Activated T-helper 17 cell treated with anti-CD3 and anti-CD28 coated beads, Interleukin-2, amount 50 U/mL, for 72 hours (primary cell): ENCODE data around the gene DNM3. TPM values are rescaled to one million over a fixed set of nuclear protein-coding genes. Genes with fewer than 3 reads are reported as not detected.
A peak's percentile ranks its signal among the peaks of the same experiment; 100 is the strongest.
"Not testable (repeated sequence)": the region's sequence is repeated elsewhere in the genome, so short reads cannot be mapped to it uniquely, and the experiment has no call there.

Experiments
- ATAC-seq: fragments of 150-1000 bp; cut with Tn5 transposase; replicated peaks from 2 replicates; pipeline ENCODE4 v1.10.0; 2021; ENCODE audit warnings: mild to moderate bottlenecking, moderate library complexity
- H3K27ac Mint-ChIP-seq: one replicate; pipeline ENCODE4 v1.8.0; 2022; ENCODE audit warnings: mixed read lengths
- H3K27me3 Mint-ChIP-seq: one replicate; pipeline ENCODE4 v1.8.0; 2022; ENCODE audit warnings: mixed read lengths
- H3K36me3 Mint-ChIP-seq: one replicate; pipeline ENCODE4 v1.8.0; 2022; ENCODE audit warnings: low read depth, mild to moderate bottlenecking, mixed read lengths
- H3K4me1 Mint-ChIP-seq: one replicate; pipeline ENCODE4 v1.8.0; 2022; ENCODE audit warnings: mixed read lengths
- H3K4me3 Mint-ChIP-seq: one replicate; pipeline ENCODE4 v1.8.0; 2022; ENCODE audit warnings: mild to moderate bottlenecking, mixed read lengths
- H3K9me3 Mint-ChIP-seq: one replicate; pipeline ENCODE4 v1.8.0; 2022; ENCODE audit warnings: mixed read lengths
- total RNA-seq, 2 donors: library from RNA; stranded (reverse); gene quantifications; one replicate each; pipeline ENCODE4 v1.2.3, GENCODE V29; 2022

Gene DNM3
- total RNA-seq, 2 donors from 2014 or later: 3.0 to 5.8 TPM

GRCh38 chr1:172068334-172068733 lies 227.0 kb downstream of the DNM3 start:
- Mint-ChIP-seq H3K36me3 (no peaks in the 10 kb centered on the region), H3K4me3 (no peak overlapping the region), H3K4me1 (no peaks in the 10 kb centered on the region), H3K27ac (no peak overlapping the region), H3K9me3 (no peaks in the 10 kb centered on the region), H3K27me3 (no peaks in the 10 kb centered on the region)
- ATAC-seq: no peak

DNA sequence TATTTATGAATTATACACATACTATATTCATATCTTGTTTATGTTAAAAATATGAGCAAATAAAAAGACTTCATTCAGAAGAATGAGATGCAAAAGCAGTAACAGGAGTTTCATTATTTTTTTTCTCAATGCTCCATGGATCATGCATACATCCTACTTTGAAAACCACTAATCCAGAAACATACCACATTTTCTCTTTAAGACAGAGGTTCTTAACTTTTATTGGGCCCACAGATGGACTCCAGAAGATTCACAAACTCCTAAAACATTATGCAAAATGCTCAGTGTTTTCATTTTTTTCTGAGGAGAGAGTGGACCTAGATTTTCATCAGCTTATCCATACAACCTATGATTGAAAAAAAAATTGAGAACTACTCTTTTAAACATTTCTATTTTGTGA lies 227.8 kb downstream of the DNM3 start:
- Mint-ChIP-seq H3K27ac (no peak overlapping the region), H3K27me3 (no peaks in the 10 kb centered on the region), H3K36me3 (no peaks in the 10 kb centered on the region), H3K4me1 (no peaks in the 10 kb centered on the region), H3K4me3 (no peak overlapping the region), H3K9me3 (no peaks in the 10 kb centered on the region)
- ATAC-seq: no peak

DNA sequence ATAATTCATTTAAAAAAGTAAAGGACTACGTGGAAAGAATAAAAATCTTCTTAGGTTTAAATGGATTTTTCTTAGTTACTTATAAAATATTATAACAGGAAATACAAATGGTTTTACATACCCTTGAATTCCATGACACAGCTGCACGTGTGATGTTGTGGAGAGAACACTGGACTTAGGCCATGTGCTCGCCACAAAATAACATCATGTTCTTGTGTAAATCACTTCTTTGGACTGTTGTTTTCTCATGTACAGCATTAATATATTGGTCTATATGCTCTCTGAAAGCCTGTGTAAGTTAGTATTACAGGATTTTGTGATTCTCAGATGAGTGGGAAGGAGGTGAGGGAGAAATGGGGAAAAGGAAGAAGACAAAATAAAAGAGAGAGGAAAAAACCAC lies 228.2 kb downstream of the DNM3 start:
- no peak for ATAC-seq
- H3K27me3 Mint-ChIP-seq: no peaks in the 10 kb centered on the region
- no peaks in the 10 kb centered on the region for H3K9me3 Mint-ChIP-seq
- H3K27ac Mint-ChIP-seq: no peak overlapping the region
- H3K4me1 Mint-ChIP-seq: no peaks in the 10 kb centered on the region
- H3K36me3 Mint-ChIP-seq: no peaks in the 10 kb centered on the region
- H3K4me3 Mint-ChIP-seq: no peak overlapping the region

DNA sequence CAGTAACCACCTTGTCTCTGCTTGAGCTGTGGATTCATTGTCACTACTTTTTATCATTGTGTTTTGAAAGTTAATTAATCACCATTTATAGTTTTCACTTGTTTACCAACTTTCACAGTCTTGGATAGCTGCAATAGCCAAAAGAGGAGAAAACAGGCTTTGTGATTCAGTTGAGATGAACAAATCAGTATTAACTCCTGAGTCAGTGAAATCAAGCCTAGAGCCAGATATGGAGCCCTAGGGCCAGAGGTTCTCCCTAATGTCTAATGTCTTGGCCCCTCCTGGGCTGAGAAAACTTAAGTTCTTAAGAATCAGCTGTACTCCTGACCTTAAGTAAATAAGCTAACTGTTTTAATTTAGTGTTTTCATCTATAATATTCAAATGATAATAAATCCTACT lies 228.8 kb downstream of the DNM3 start:
- no peak overlapping the region for H3K4me3 Mint-ChIP-seq
- ATAC-seq: no peak
- H3K36me3 Mint-ChIP-seq: no peaks in the 10 kb centered on the region
- no peaks in the 10 kb centered on the region for H3K27me3 Mint-ChIP-seq
- H3K4me1 Mint-ChIP-seq: no peaks in the 10 kb centered on the region
- H3K27ac Mint-ChIP-seq: no peak overlapping the region
- no peaks in the 10 kb centered on the region for H3K9me3 Mint-ChIP-seq

GRCh38 chr1:172071746-172072145 lies 230.4 kb downstream of the DNM3 start:
- no peaks in the 10 kb centered on the region for H3K27me3 Mint-ChIP-seq
- no peak overlapping the region for H3K27ac Mint-ChIP-seq
- no peaks in the 10 kb centered on the region for H3K36me3 Mint-ChIP-seq
- no peaks in the 10 kb centered on the region for H3K4me1 Mint-ChIP-seq
- H3K4me3 Mint-ChIP-seq: no peak overlapping the region
- H3K9me3 Mint-ChIP-seq: no peaks in the 10 kb centered on the region
- ATAC-seq: no peak

GRCh38 chr1:172079859-172080258 lies 238.6 kb downstream of the DNM3 start:
- not testable (repeated sequence) for ATAC-seq, H3K27me3 Mint-ChIP-seq

DNA sequence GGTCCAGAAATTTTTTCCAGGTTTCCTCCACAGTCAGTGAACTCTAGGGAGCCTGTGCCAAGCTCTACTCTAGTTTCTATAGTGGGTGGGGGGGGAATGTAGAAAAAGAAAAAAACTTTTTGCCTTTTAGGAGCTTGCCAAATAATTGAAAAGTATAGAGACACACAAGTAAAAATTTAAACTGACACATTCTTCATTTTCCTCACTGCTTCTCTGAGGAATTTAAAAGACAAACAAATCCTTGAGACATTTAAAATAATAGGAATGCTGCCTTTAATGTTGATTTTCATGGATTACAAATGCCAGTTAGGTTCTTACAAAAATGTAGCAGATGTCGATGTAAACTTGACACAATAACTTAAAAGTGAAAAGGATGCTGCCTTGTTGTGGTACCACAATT lies 241.9 kb downstream of the DNM3 start:
- H3K27ac Mint-ChIP-seq: no peak overlapping the region
- no peaks in the 10 kb centered on the region for H3K4me1 Mint-ChIP-seq
- no peak for ATAC-seq
- H3K4me3 Mint-ChIP-seq: no peak overlapping the region
- no peaks in the 10 kb centered on the region for H3K27me3 Mint-ChIP-seq
- no peaks in the 10 kb centered on the region for H3K36me3 Mint-ChIP-seq
- H3K9me3 Mint-ChIP-seq: no peaks in the 10 kb centered on the region

More at GRCh38 chr1:172079859-172080258, 238.6 kb downstream of the DNM3 start:
- H3K4me1 Mint-ChIP-seq, H3K4me3 Mint-ChIP-seq, H3K27ac Mint-ChIP-seq, H3K36me3 Mint-ChIP-seq, H3K9me3 Mint-ChIP-seq: not testable (repeated sequence)

DNA sequence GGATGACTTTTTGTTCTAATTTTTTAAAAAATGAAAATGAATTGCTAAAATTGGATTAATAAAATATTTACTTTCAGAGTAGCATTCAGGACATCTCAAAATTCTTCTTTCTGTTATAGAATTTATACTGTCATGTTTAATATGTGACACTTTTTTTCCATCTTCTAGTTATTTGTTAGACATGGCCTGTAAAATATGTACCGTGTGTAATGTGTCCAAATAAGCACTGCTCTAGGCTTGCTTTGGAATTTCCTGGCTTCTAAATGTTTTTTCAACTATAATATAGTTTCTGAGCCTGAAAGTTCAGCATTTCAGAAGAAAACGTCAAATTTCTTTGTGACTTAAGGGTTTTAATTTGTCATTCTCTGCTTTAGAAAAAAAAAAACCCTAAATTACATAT lies 243.6 kb downstream of the DNM3 start:
- Mint-ChIP-seq H3K4me1 (no peaks in the 10 kb centered on the region), H3K27ac (no peak overlapping the region), H3K4me3 (no peak overlapping the region), H3K36me3 (no peaks in the 10 kb centered on the region), H3K27me3 (no peaks in the 10 kb centered on the region), H3K9me3 (no peaks in the 10 kb centered on the region)
- ATAC-seq: no peak

DNA sequence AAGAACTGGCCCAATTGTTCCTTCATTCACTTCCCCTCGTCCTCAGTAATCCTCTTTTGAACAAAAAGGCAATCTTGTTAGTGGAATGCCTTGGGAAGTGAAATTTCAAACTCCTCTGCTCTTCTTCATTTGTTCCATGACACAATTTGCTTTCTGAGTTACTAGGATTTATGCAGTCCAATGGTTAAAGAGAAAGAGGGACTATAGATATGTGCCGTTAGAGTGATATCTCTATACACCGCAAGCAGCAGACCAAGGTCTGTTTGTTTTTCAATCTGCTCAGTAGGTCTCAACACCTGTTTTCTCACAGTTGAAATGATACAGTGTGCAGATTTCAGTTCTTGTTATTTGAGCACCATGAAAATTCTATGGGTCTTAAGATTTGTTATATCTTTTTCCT lies 244.0 kb downstream of the DNM3 start:
- Mint-ChIP-seq H3K9me3 (no peaks in the 10 kb centered on the region), H3K4me3 (no peak overlapping the region), H3K36me3 (no peaks in the 10 kb centered on the region), H3K4me1 (peaks cover 4% of the 10 kb centered on the region), H3K27me3 (no peaks in the 10 kb centered on the region), H3K27ac (no peak overlapping the region)
- no peak for ATAC-seq

DNA sequence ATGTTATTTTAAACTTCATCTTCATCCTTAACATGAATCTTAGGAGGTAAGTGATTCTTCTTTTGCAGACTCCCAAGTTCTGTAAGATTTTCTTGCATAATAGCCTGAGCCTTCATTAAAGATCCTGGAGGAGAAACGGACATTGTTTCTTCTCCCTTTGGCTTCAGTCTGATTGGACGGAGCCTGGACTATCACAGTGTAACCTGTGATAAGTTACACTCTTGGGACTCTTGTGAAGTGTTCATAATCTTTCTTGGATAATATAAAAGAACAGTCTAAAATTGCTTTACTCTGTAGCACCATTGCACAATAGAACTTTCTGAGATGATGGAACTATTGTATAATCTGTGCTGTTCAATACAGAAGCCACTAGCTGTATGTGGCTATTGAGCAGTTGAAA lies 244.8 kb downstream of the DNM3 start:
- ATAC-seq: no peak
- Mint-ChIP-seq H3K9me3 (no peaks in the 10 kb centered on the region), H3K36me3 (no peaks in the 10 kb centered on the region), H3K27me3 (no peaks in the 10 kb centered on the region), H3K27ac (no peak overlapping the region), H3K4me3 (no peak overlapping the region), H3K4me1 (peaks cover 5% of the 10 kb centered on the region)

- no peak overlapping the region for H3K4me3 Mint-ChIP-seq
- H3K36me3 Mint-ChIP-seq: no peaks in the 10 kb centered on the region
- H3K9me3 Mint-ChIP-seq: no peaks in the 10 kb centered on the region
- peaks cover 5% of the 10 kb centered on the region for H3K4me1 Mint-ChIP-seq
- ATAC-seq: no peak
- H3K27me3 Mint-ChIP-seq: no peaks in the 10 kb centered on the region
- no peak overlapping the region for H3K27ac Mint-ChIP-seq
These were observed 247.0 kb downstream of the DNM3 start for GRCh38 chr1:172088256-172088655.

- ATAC-seq: peak; percentile 89
- H3K9me3 Mint-ChIP-seq: no peaks in the 10 kb centered on the region
- no peaks in the 10 kb centered on the region for H3K36me3 Mint-ChIP-seq
- H3K27me3 Mint-ChIP-seq: no peaks in the 10 kb centered on the region
- H3K4me3 Mint-ChIP-seq: no peak overlapping the region
- H3K27ac Mint-ChIP-seq: peak overlapping the region; percentile 69
- peaks cover 5% of the 10 kb centered on the region for H3K4me1 Mint-ChIP-seq
These were observed 248.6 kb downstream of the DNM3 start for GRCh38 chr1:172089768-172090510.

DNA sequence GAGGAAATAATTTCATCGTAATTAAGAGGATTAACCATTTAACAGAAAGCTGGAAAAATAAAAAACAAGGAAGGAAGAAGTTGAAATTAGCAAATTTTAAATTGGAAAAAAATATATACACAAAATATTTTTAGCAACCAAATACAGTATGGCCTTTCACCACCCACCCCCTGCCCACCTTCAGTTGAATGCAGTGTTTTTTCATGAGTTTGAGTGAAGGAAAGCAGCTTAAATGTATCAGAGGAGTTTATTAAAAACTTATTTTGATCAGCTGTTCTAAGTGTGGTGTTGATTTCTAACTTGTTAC lies 249.2 kb downstream of the DNM3 start:
- ATAC-seq: no peak
- peaks cover 5% of the 10 kb centered on the region for H3K4me1 Mint-ChIP-seq
- no peaks in the 10 kb centered on the region for H3K36me3 Mint-ChIP-seq
- H3K27ac Mint-ChIP-seq: peak overlapping the region; percentile 69
- H3K9me3 Mint-ChIP-seq: no peaks in the 10 kb centered on the region
- no peak overlapping the region for H3K4me3 Mint-ChIP-seq
- H3K27me3 Mint-ChIP-seq: no peaks in the 10 kb centered on the region

- no peak overlapping the region for H3K4me3 Mint-ChIP-seq
- ATAC-seq: no peak
- H3K27me3 Mint-ChIP-seq: no peaks in the 10 kb centered on the region
- H3K36me3 Mint-ChIP-seq: no peaks in the 10 kb centered on the region
- no peaks in the 10 kb centered on the region for H3K9me3 Mint-ChIP-seq
- no peaks in the 10 kb centered on the region for H3K4me1 Mint-ChIP-seq
- no peak overlapping the region for H3K27ac Mint-ChIP-seq
These were observed 254.5 kb downstream of the DNM3 start for GRCh38 chr1:172095846-172096245.

DNA sequence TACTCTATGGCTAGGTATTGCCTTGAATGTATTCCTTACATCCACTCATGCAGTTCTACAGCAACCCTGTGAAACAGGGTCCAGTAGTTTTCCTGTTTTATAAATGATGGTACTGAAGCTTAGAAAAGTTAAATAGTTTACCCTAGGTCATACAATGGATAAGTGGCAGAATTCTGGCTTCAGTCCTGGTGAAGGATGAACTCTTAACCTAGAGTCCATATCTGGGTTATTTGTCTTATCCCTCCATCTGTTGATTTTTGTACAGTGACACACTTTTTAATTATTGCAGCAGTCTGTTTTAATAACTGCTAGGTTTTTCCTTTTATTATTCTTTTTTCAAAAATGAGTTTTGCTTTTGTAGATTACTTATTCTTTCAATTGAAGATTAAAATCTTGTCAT lies 263.9 kb downstream of the DNM3 start:
- H3K36me3 Mint-ChIP-seq: no peaks in the 10 kb centered on the region
- no peak overlapping the region for H3K27ac Mint-ChIP-seq
- H3K27me3 Mint-ChIP-seq: no peaks in the 10 kb centered on the region
- H3K9me3 Mint-ChIP-seq: no peaks in the 10 kb centered on the region
- ATAC-seq: no peak
- H3K4me1 Mint-ChIP-seq: no peaks in the 10 kb centered on the region
- H3K4me3 Mint-ChIP-seq: no peak overlapping the region
